Panc1 (cell line): Measurements from ENCODE around the gene NOX5. TPM values are rescaled to one million over a fixed set of nuclear protein-coding genes. Genes with fewer than 3 reads are reported as not detected.

ENCODE experiments used
- ATAC-seq: fragments of 200-7000 bp; cut with Tn5 transposase; 2 replicates; pipeline ENCODE4 v1.9.1; 2020; ENCODE audit warnings: mild to moderate bottlenecking, moderate library complexity
- BruUV-seq: library from RNA; stranded (reverse); fragments of 400-500 nt; replicated peaks from 2 replicates; lab custom pipeline; 2021; lab: Mats Ljungman, UMichigan
- CTCF ChIA-PET: fragments of 300-600 bp; sonication (Branson Sonifier 250); formaldehyde crosslinking; loops from one replicate; lab custom pipeline; 2022; ENCODE audit warnings: antibody characterized with exemption; lab: Charles Lee
- POLR2A ChIA-PET: fragments of 300-600 bp; sonication (Branson Sonifier 250); formaldehyde crosslinking; loops from one replicate; lab custom pipeline; 2022; ENCODE audit warnings: antibody characterized with exemption; lab: Charles Lee
- DNase-seq: peaks from one replicate; pipeline ENCODE4 v3.0.0-alpha.2; 2010; ENCODE audit warnings: low read depth, low spot score
- H3K27ac ChIP-seq: 2 replicates; pipeline ENCODE4 v1.5.1; 2011; ENCODE audit warnings: mild to moderate bottlenecking, low read length, inconsistent platforms
- H3K27me3 ChIP-seq: fragments of 200-500 bp; sonication (Bioruptor generic); 2 replicates; pipeline ENCODE4 v1.6.0; 2014; ENCODE audit warnings: low read length, inconsistent platforms; ENCODE audit not compliant: control insufficient read depth, insufficient read depth
- H3K36me3 ChIP-seq: fragments of 200-500 bp; sonication (Bioruptor generic); 2 replicates; pipeline ENCODE4 v1.5.1; 2014; ENCODE audit warnings: inconsistent platforms, mild to moderate bottlenecking, low read length, moderate library complexity; ENCODE audit not compliant: control insufficient read depth, insufficient read depth
- H3K4me1 ChIP-seq: 2 replicates; pipeline ENCODE4 v1.5.1; 2011; ENCODE audit warnings: inconsistent platforms, mild to moderate bottlenecking, low read length, moderate library complexity; ENCODE audit not compliant: control insufficient read depth, insufficient read depth
- H3K4me3 ChIP-seq, 2 experiments: 2 replicates each; pipeline ENCODE4 v1.5.1; 2011 to 2012; ENCODE audit warnings: low read depth in 2 of 2, low read length in 2 of 2, mild to moderate bottlenecking in 2 of 2, inconsistent platforms in 1 of 2, moderate library complexity in 1 of 2
- H3K9me3 ChIP-seq: fragments of 200-500 bp; sonication (Bioruptor generic); 2 replicates; pipeline ENCODE4 v1.5.1; 2014; ENCODE audit warnings: low read depth, mild to moderate bottlenecking, inconsistent platforms, low read length, moderate library complexity; ENCODE audit not compliant: control insufficient read depth, insufficient read depth
- CTCF ChIP-seq: fragments of 450-650 bp; IDR thresholded peaks from 2 replicates; pipeline ENCODE4 v1.5.1; 2017; ENCODE audit warnings: mild to moderate bottlenecking
- POLR2AphosphoS5 ChIP-seq: IDR thresholded peaks from 2 replicates; pipeline ENCODE4 v1.6.1; 2012; ENCODE audit warnings: mild to moderate bottlenecking, low read depth, low read length, moderate library complexity
- REST ChIP-seq, 2 experiments: IDR thresholded peaks; 2 replicates each; pipeline ENCODE4 v1.6.1; 2011 to 2012; ENCODE audit warnings: low read depth in 2 of 2, control low read depth in 1 of 2, low read length in 1 of 2, mild to moderate bottlenecking in 1 of 2, moderate library complexity in 1 of 2; ENCODE audit not compliant: insufficient read depth in 1 of 2
- SIN3A ChIP-seq: IDR thresholded peaks from 2 replicates; pipeline ENCODE4 v1.6.1; 2012; ENCODE audit warnings: low read depth, mild to moderate bottlenecking, low read length, moderate library complexity, borderline replicate concordance; ENCODE audit not compliant: insufficient read depth
- TCF7L2 ChIP-seq: IDR thresholded peaks from 2 replicates; pipeline ENCODE4 v1.6.1; 2011; ENCODE audit warnings: mild to moderate bottlenecking, low read depth, low read length, inconsistent platforms
- in situ Hi-C: cut with HindIII; loops from 2 replicates; pipeline ENCODE4 v1.10.0; 2016; ENCODE audit warnings: low sequenced_read_pairs, low pct_unique_long_range_greater_than_20kb
- intact Hi-C: fragments of 100-400 bp; cut with micrococcal nuclease; formaldehyde crosslinking; loops from one replicate; pipeline ENCODE4 v1.10.0; 2022; ENCODE audit not compliant: unreplicated experiment
- total RNA-seq: library from RNA; stranded (reverse); gene quantifications from one replicate; pipeline ENCODE4 v1.2.1, GENCODE V29; 2021; ENCODE audit not compliant: unreplicated experiment

Gene NOX5
- total RNA-seq, 1 experiment from 2014 or later: 0.26 TPM

- POLR2A ChIA-PET: interaction anchor here (0.5 kb wide), 1 partner anchor 57 kb away, joined by 3 read pairs; no protein-coding TSS in a partner anchor
- Histone ChIP-seq H3K4me1 (no peaks in the 10 kb centered on the region), H3K4me3 (no peak overlapping the region), H3K27me3 (peaks cover 2% of the 10 kb centered on the region), H3K27ac (no peak overlapping the region), H3K9me3 (no peaks in the 10 kb centered on the region), H3K36me3 (no peaks in the 10 kb centered on the region)
- no peak for DNase-seq
- ATAC-seq: no peak
- intact Hi-C loops: no loop called here
- in situ Hi-C loops: no loop called here
- TF ChIP-seq REST (IDR thresholded peaks at IDR 0.05; ENCODE audit: insufficient read depth in 1 of 2, low read depth in 2 of 2, low read length in 1 of 2) (no peak), POLR2AphosphoS5 (no peak), CTCF (no peak), TCF7L2 (no peak)
- no TSS peak for BruUV-seq
- CTCF ChIA-PET: no interaction called here
These were observed 1.6 kb downstream of the NOX5 start for GRCh38 chr15:69016021-69016595.

GRCh38 chr15:69017978-69018377 lies 3.5 kb downstream of the NOX5 start:
- Histone ChIP-seq H3K4me1 (no peaks in the 10 kb centered on the region), H3K27ac (no peak overlapping the region), H3K4me3 (no peak overlapping the region), H3K9me3 (no peaks in the 10 kb centered on the region), H3K36me3 (no peaks in the 10 kb centered on the region), H3K27me3 (peaks cover 2% of the 10 kb centered on the region)
- CTCF ChIA-PET: no interaction called here
- no peak for DNase-seq
- no TSS peak for BruUV-seq
- TF ChIP-seq CTCF (no peak), REST (IDR thresholded peaks at IDR 0.05; ENCODE audit: insufficient read depth in 1 of 2, low read depth in 2 of 2, low read length in 1 of 2) (no peak), SIN3A (no peak), TCF7L2 (no peak), POLR2AphosphoS5 (no peak)
- intact Hi-C loops: no loop called here
- POLR2A ChIA-PET: no interaction called here
- ATAC-seq: no peak
- in situ Hi-C loops: no loop called here
